NCI-H2107 treated with DMSO at 0.1 percent for 48 hours (cell line): ENCODE measurements around the gene LRP8.
A peak's percentile ranks its signal among the peaks of the same experiment; 100 is the strongest.
"Not testable (repeated sequence)": the region's sequence is repeated elsewhere in the genome, so short reads cannot be mapped to it uniquely, and the experiment has no call there.

Source experiments
- DNase-seq: peaks from one replicate; lab custom pipeline; 2025; ENCODE audit not compliant: unreplicated experiment; lab: John Stamatoyannopoulos, UW

LRP8 gene

GRCh38 chr1:53285969-53286760 lies 41.7 kb downstream of the LRP8 start:
- DNase-seq: no peak

GRCh38 chr1:53285546-53285945 lies 42.3 kb downstream of the LRP8 start:
- no peak for DNase-seq

- no peak for DNase-seq
Observed at GRCh38 chr1:53284224-53285020, 43.4 kb downstream of the LRP8 start.

GRCh38 chr1:53283156-53283555 lies 44.7 kb downstream of the LRP8 start:
- not testable (repeated sequence) for DNase-seq

- DNase-seq: no peak
Observed at GRCh38 chr1:53281133-53281532, 46.7 kb downstream of the LRP8 start.

- no peak for DNase-seq
Observed at GRCh38 chr1:53280496-53280895, 47.4 kb downstream of the LRP8 start.

- no peak for DNase-seq
Observed at GRCh38 chr1:53279296-53280200, 48.3 kb downstream of the LRP8 start.

GRCh38 chr1:53278298-53278725 lies 49.6 kb downstream of the LRP8 start:
- peak; percentile 15 for DNase-seq

- no peak for DNase-seq
Observed at GRCh38 chr1:53277326-53277725, 50.5 kb downstream of the LRP8 start.

- DNase-seq: no peak
Observed at GRCh38 chr1:53276902-53277281, 51.0 kb downstream of the LRP8 start.

- DNase-seq: no peak
Observed at GRCh38 chr1:53276153-53276901, 51.5 kb downstream of the LRP8 start.

- DNase-seq: no peak
Observed at GRCh38 chr1:53275566-53275965, 52.3 kb downstream of the LRP8 start.

GRCh38 chr1:53274541-53275185 lies 53.2 kb downstream of the LRP8 start:
- no peak for DNase-seq

GRCh38 chr1:53274026-53274425 lies 53.8 kb downstream of the LRP8 start:
- no peak for DNase-seq

GRCh38 chr1:53273526-53273925 lies 54.3 kb downstream of the LRP8 start:
- DNase-seq: no peak

- no peak for DNase-seq
Observed at GRCh38 chr1:53272349-53272748, 55.5 kb downstream of the LRP8 start.

- DNase-seq: no peak
Observed at GRCh38 chr1:53271446-53272090, 56.3 kb downstream of the LRP8 start.

- DNase-seq: no peak
Observed at GRCh38 chr1:53270873-53271272, 57.0 kb downstream of the LRP8 start.

GRCh38 chr1:53270107-53270506 lies 57.8 kb downstream of the LRP8 start:
- no peak for DNase-seq

GRCh38 chr1:53267761-53268160 lies 60.1 kb downstream of the LRP8 start:
- no peak for DNase-seq
